DOHH2 (cell line): ENCODE results near the gene ITPR1.

Experiments
- H3F3A ChIP-seq: fragments of 200-600 bp; sonication (generic), shearing (Covaris generic); 2 replicates; pipeline ENCODE4 v1.6.0; 2016; ENCODE audit warnings: antibody characterized with exemption, mild to moderate bottlenecking; ENCODE audit not compliant: control insufficient read depth, insufficient read depth
- H3K27ac ChIP-seq: fragments of 200-600 bp; sonication (generic); 2 replicates; pipeline ENCODE4 v1.5.1; 2014; ENCODE audit warnings: low read depth, mild to moderate bottlenecking, low read length, moderate library complexity
- H3K27me3 ChIP-seq: fragments of 200-600 bp; sonication (generic); 2 replicates; pipeline ENCODE4 v1.6.1; 2014; ENCODE audit warnings: mild to moderate bottlenecking, low read length, mixed read lengths; ENCODE audit not compliant: control insufficient read depth
- H3K36me3 ChIP-seq: fragments of 200-600 bp; sonication (generic); 2 replicates; pipeline ENCODE4 v1.6.1; 2014; ENCODE audit warnings: mild to moderate bottlenecking, low read length, moderate library complexity, mixed read lengths; ENCODE audit not compliant: control insufficient read depth
- H3K4me1 ChIP-seq: fragments of 200-600 bp; sonication (generic); 2 replicates; pipeline ENCODE4 v1.6.1; 2014; ENCODE audit warnings: mild to moderate bottlenecking, low read length, mixed read lengths; ENCODE audit not compliant: control insufficient read depth
- H3K4me2 ChIP-seq: fragments of 200-600 bp; sonication (generic); 2 replicates; pipeline ENCODE4 v1.6.0; 2014; ENCODE audit warnings: mild to moderate bottlenecking, low read length, moderate library complexity
- H3K4me3 ChIP-seq: fragments of 200-600 bp; sonication (generic); 2 replicates; pipeline ENCODE4 v1.5.1; 2014; ENCODE audit warnings: mild to moderate bottlenecking, low read length, mixed read lengths
- H3K79me2 ChIP-seq: fragments of 200-600 bp; sonication (generic); 2 replicates; pipeline ENCODE4 v1.6.1; 2014; ENCODE audit warnings: mild to moderate bottlenecking, low read length, mixed read lengths; ENCODE audit not compliant: control insufficient read depth
- H3K9me2 ChIP-seq: fragments of 200-600 bp; sonication (generic); replicated peaks from 2 replicates; pipeline ENCODE4 v1.6.1; 2014; ENCODE audit warnings: mild to moderate bottlenecking, low read length, mixed read lengths; ENCODE audit not compliant: control insufficient read depth
- H3K9me3 ChIP-seq: fragments of 200-600 bp; sonication (generic); 2 replicates; pipeline ENCODE4 v1.6.1; 2014; ENCODE audit warnings: antibody characterized with exemption, low read length, mixed read lengths; ENCODE audit not compliant: control insufficient read depth, insufficient read depth
- H4K20me1 ChIP-seq: fragments of 200-600 bp; sonication (generic); 2 replicates; pipeline ENCODE4 v1.6.0; 2014; ENCODE audit warnings: low read depth, mild to moderate bottlenecking, antibody characterized with exemption, low read length, moderate library complexity; ENCODE audit not compliant: control insufficient read depth, insufficient read depth
- EZH2phosphoT487 ChIP-seq: fragments of 200-600 bp; sonication (generic); IDR thresholded peaks from 2 replicates; pipeline ENCODE4 v1.6.1; 2017; ENCODE audit warnings: borderline replicate concordance, mild to moderate bottlenecking, antibody characterized with exemption, low read length, moderate library complexity, mixed read lengths
- TF ChIP-seq, protein P1 (sequence below): fragments of 200-600 bp; sonication (generic); IDR thresholded peaks from one replicate; pipeline ENCODE4 v1.5.1; 2014; ENCODE audit warnings: antibody characterized with exemption, mild to moderate bottlenecking, low read depth, low read length; ENCODE audit not compliant: poor library complexity, severe bottlenecking

Gene ITPR1

DNA sequence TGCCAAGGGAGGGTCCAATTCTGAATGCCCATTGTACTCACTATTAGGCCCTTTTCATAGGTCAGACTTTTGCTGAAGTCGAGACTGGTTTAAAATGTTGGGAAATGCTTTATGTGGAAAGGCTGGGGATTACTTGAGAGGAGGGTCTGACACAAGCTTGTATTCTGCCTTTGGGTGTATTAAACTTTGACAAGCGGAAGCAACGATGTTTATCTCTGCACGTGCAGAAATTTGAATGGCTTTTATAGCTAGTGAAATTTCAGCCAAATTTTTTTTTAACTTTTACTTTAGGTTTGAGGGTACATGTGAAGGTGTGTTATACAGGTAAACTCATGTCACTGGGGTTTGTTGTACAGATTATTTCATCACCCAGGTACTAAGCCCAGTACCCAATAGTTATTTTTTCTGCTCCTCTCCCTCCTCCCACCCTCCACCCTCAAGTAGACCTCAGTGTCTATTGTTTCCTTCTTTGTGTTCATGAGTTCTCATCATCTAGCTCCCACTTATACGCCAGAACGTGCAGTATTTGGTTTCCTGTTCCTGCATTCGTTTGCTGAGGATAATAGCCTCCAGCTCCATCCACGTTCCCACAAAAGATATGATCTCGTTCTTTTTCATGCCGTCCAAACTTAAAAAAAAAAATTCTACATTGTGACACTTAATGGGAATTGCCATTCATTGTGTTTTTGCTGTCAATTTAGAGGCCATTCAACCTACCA is 263.1 kb downstream of the ITPR1 start:
- H3K4me1 ChIP-seq, result no peaks in the 10 kb centered on the region
- H3K4me3 ChIP-seq, result no peak overlapping the region

DNA sequence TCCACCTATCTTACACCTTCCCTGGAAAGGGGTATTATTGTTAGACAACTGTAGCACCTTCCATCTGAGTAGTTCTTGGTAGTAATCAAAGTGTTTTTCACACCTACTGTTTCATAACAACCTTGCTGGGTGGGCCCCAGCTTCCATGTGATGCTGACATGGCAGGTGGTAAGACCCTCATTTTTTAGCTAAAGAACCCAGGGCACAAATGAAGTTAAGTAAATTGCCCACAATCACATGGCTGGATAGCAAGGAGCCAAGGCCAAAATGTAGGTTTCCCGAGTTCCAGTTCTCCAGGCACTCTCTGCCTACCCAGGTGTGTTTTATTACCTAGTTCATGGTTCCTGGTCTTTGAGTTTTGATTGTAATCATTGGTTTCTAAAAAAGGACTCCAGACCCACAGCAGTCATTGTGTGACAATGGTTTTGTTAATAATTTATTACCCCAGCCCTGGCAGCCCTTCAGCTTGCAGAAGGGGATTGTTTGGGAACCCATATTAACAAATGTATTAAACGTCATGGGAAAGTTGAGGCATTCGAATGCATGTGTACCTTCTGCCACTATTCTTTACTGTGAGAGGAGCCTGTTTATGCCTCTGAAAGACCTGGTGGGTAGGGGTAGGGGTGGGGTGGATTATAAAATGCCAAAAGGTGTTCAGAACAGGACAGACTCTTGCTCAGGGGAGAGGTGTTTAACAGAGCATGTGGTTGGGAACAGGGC is 263.9 kb downstream of the ITPR1 start:
- Histone ChIP-seq H3K9me2 (no peaks in the 10 kb centered on the region), H4K20me1 (no peaks in the 10 kb centered on the region), H3K4me2 (no peak overlapping the region), H3K27ac (no peak overlapping the region), H3K36me3 (no peaks in the 10 kb centered on the region), H3K4me3 (no peak overlapping the region), H3F3A (no peaks in the 10 kb centered on the region), H3K4me1 (no peaks in the 10 kb centered on the region), H3K9me3 (no peaks in the 10 kb centered on the region), H3K79me2 (no peaks in the 10 kb centered on the region), H3K27me3 (no peaks in the 10 kb centered on the region)
- no peak for TF ChIP-seq EZH2phosphoT487
- TF ChIP-seq, protein P1, sequence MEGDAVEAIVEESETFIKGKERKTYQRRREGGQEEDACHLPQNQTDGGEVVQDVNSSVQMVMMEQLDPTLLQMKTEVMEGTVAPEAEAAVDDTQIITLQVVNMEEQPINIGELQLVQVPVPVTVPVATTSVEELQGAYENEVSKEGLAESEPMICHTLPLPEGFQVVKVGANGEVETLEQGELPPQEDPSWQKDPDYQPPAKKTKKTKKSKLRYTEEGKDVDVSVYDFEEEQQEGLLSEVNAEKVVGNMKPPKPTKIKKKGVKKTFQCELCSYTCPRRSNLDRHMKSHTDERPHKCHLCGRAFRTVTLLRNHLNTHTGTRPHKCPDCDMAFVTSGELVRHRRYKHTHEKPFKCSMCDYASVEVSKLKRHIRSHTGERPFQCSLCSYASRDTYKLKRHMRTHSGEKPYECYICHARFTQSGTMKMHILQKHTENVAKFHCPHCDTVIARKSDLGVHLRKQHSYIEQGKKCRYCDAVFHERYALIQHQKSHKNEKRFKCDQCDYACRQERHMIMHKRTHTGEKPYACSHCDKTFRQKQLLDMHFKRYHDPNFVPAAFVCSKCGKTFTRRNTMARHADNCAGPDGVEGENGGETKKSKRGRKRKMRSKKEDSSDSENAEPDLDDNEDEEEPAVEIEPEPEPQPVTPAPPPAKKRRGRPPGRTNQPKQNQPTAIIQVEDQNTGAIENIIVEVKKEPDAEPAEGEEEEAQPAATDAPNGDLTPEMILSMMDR, result no peak

More for the DNA sequence above, 263.1 kb downstream of the ITPR1 start:
- Histone ChIP-seq H3K36me3 (no peaks in the 10 kb centered on the region), H3F3A (no peaks in the 10 kb centered on the region), H4K20me1 (no peaks in the 10 kb centered on the region), H3K27me3 (no peaks in the 10 kb centered on the region), H3K4me2 (no peak overlapping the region), H3K27ac (no peak overlapping the region), H3K79me2 (no peaks in the 10 kb centered on the region), H3K9me2 (no peaks in the 10 kb centered on the region), H3K9me3 (no peaks in the 10 kb centered on the region)
- TF ChIP-seq EZH2phosphoT487, result no peak
- TF ChIP-seq, protein P1, result no peak

DNA sequence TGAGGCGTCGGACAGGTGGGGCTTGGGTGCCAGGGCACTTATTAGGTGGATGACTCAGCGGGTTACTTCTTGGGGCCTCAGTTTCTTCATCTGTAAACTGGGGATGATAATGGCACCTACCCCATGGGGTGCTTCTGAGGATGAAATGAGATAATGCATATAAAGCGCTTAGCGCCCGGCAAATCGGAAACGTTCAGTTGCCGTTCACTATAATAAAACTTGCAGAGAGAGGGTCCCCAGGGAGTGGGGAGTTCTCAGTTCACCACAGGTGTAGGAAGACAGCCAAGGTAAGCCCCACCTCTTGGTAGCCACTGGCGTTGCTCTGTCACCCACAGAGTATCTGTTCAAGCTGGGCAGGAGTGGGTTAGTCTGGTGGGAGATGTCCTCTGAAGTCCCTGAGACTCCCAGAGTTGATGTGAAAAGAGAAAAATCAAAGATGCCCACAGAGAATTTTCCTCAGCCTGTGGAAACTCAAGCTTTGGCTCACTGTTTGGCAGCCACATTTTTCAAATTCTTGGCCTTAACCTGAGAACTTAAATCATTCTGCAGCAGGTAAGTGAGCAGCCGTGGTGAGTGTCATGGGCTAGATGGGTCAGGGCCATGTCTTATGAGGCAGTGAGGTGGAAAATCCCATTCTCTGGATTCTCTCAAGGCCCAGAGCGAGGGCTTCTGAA is 264.6 kb downstream of the ITPR1 start:
- Histone ChIP-seq H4K20me1 (no peaks in the 10 kb centered on the region), H3K9me3 (no peaks in the 10 kb centered on the region), H3K36me3 (no peaks in the 10 kb centered on the region), H3K4me1 (no peaks in the 10 kb centered on the region), H3F3A (no peaks in the 10 kb centered on the region), H3K9me2 (no peaks in the 10 kb centered on the region), H3K79me2 (no peaks in the 10 kb centered on the region), H3K27me3 (no peaks in the 10 kb centered on the region), H3K27ac (no peak overlapping the region), H3K4me3 (no peak overlapping the region), H3K4me2 (no peak overlapping the region)
- TF ChIP-seq EZH2phosphoT487, result no peak
- TF ChIP-seq, protein P1, result no peak
